Stimulated activated CD4-positive, alpha-beta T cell treated with anti-CD3 and anti-CD28 coated beads, Interleukin-4, amount 100 ng/mL, for 1 hour (primary cell): Measurements from ENCODE around the gene RPL22L1.
"Not testable (repeated sequence)": the region's sequence is repeated elsewhere in the genome, so short reads cannot be mapped to it uniquely, and the experiment has no call there.

Experiments
- DNase-seq: peaks from one replicate; pipeline ENCODE4 v3.0.0-alpha.2; 2020

Gene RPL22L1

GRCh38 chr3:170823562-170823961 is 46.4 kb downstream of the RPL22L1 start:
- DNase-seq: not testable (repeated sequence)

GRCh38 chr3:170818325-170818724 is 51.7 kb downstream of the RPL22L1 start:
- DNase-seq: not testable (repeated sequence)

GRCh38 chr3:170817471-170817870 is 52.5 kb downstream of the RPL22L1 start:
- DNase-seq: not testable (repeated sequence)

GRCh38 chr3:170816841-170817240 is 53.2 kb downstream of the RPL22L1 start:
- DNase-seq: no peak

GRCh38 chr3:170816341-170816740 is 53.7 kb downstream of the RPL22L1 start:
- DNase-seq: no peak

- DNase-seq: no peak
These were observed 54.1 kb downstream of the RPL22L1 start for GRCh38 chr3:170815936-170816335.

- DNase-seq: no peak
These were observed 54.7 kb downstream of the RPL22L1 start for GRCh38 chr3:170815340-170815739.
